Prostate gland (tissue), 2 donors: ENCODE results near the gene VWA8. TPM values are rescaled to one million over a fixed set of nuclear protein-coding genes. Genes with fewer than 3 reads are reported as not detected.

Source experiments
- DNase-seq: peaks from one replicate; pipeline ENCODE4 v3.0.0-alpha.2; 2019; ENCODE audit warnings: low spot score
- H3K27ac ChIP-seq, 2 donors: fragments of 200-600 bp; sonication (generic); 2 replicates each; pipeline ENCODE4 v1.5.1; 2017 to 2019
- H3K27me3 ChIP-seq: fragments of 200-600 bp; sonication (generic); replicated peaks from 2 replicates; pipeline ENCODE4 v1.5.1; 2019; ENCODE audit not compliant: insufficient read depth
- H3K36me3 ChIP-seq, 2 donors: fragments of 200-600 bp; sonication (generic); 1 replicate in 1 of 2; 2 replicates in 1 of 2; pipeline versions ENCODE4 v1.5.1 to v1.8.1; 2017 to 2019
- H3K4me1 ChIP-seq: fragments of 200-600 bp; sonication (generic); replicated peaks from 2 replicates; pipeline ENCODE4 v1.5.1; 2019
- H3K4me3 ChIP-seq, 2 donors: fragments of 200-600 bp; sonication (generic); 2 replicates each; pipeline ENCODE4 v1.5.1; 2017 to 2019
- H3K9me3 ChIP-seq: fragments of 200-600 bp; sonication (generic); 2 replicates; pipeline ENCODE4 v1.5.1; 2017
- POLR2A ChIP-seq: fragments of 450-650 bp; IDR thresholded peaks from one replicate; pipeline ENCODE4 v1.6.1; 2016; ENCODE audit warnings: antibody characterized with exemption, mild to moderate bottlenecking
- POLR2AphosphoS5 ChIP-seq: sonication (generic); formaldehyde crosslinking; IDR thresholded peaks from one replicate; pipeline ENCODE4 v1.6.1; 2017; ENCODE audit warnings: antibody characterized with exemption
- WGBS: methylation state at CpG from one replicate; pipeline ENCODE4 v1.1.5; 2018; 5-methylcytosine and 5-hydroxymethylcytosine counted together
- intact Hi-C: fragments of 100-400 bp; cut with DNase I; formaldehyde crosslinking; loops from one replicate; pipeline ENCODE4 v1.14.2; 2022
- total RNA-seq, 2 donors: library from RNA; depleted of rRNA; stranded (reverse); fragments of >200 nt; gene quantifications; one replicate each; pipeline ENCODE4 v1.1.0, GENCODE V29; 2016
- TF ChIP-seq, protein P1 (sequence below), 4 experiments: fragments of 200-600 bp in 2 of 4; fragments of 450-650 bp in 2 of 4; sonication (generic) in 2 of 4; IDR thresholded peaks; 1 replicate in 3 of 4; 2 replicates in 1 of 4; pipeline ENCODE4 v1.5.1; 2016 to 2019; ENCODE audit warnings: antibody characterized with exemption in 4 of 4, mild to moderate bottlenecking in 2 of 4, moderate library complexity in 2 of 4

The VWA8 gene
- total RNA-seq, 2 donors from 2014 or later, result 18.1 to 21.8 TPM

DNA sequence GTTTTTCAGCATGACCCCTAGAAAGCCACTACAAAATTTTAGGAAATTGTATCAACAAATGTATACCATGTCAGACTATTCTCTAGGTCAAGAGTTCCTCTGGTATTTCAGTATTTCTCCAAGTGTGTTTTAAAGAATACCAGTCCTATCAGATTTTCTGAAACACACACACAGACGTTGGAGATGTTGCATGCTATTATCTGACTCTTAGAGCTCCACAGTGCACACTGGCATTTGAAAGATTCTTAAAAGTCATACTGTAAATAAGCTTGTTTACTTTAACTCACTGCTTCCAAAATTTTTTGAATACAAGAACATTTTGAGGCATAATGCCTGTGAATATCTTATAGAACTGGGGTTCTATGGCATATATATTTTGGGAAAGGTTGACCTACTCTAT is 33.8 kb upstream of the VWA8 start:
- intact Hi-C loops, result no loop called here
- TF ChIP-seq POLR2A (no peak), POLR2AphosphoS5 (no peak)
- TF ChIP-seq, protein P1, sequence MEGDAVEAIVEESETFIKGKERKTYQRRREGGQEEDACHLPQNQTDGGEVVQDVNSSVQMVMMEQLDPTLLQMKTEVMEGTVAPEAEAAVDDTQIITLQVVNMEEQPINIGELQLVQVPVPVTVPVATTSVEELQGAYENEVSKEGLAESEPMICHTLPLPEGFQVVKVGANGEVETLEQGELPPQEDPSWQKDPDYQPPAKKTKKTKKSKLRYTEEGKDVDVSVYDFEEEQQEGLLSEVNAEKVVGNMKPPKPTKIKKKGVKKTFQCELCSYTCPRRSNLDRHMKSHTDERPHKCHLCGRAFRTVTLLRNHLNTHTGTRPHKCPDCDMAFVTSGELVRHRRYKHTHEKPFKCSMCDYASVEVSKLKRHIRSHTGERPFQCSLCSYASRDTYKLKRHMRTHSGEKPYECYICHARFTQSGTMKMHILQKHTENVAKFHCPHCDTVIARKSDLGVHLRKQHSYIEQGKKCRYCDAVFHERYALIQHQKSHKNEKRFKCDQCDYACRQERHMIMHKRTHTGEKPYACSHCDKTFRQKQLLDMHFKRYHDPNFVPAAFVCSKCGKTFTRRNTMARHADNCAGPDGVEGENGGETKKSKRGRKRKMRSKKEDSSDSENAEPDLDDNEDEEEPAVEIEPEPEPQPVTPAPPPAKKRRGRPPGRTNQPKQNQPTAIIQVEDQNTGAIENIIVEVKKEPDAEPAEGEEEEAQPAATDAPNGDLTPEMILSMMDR (IDR thresholded peaks at IDR 0.05), result no peak
- 53% methylated on average over 1 of the region's 1 CpG for WGBS
- no peak overlapping the region for H3K4me3 ChIP-seq
- H3K4me1 ChIP-seq, result no peaks in the 10 kb centered on the region
- DNase-seq, result no peak
- no peaks in the 10 kb centered on the region for H3K36me3 ChIP-seq
- no peak overlapping the region for H3K27ac ChIP-seq
- no peaks in the 10 kb centered on the region for H3K9me3 ChIP-seq
- H3K27me3 ChIP-seq, result no peaks in the 10 kb centered on the region

DNA sequence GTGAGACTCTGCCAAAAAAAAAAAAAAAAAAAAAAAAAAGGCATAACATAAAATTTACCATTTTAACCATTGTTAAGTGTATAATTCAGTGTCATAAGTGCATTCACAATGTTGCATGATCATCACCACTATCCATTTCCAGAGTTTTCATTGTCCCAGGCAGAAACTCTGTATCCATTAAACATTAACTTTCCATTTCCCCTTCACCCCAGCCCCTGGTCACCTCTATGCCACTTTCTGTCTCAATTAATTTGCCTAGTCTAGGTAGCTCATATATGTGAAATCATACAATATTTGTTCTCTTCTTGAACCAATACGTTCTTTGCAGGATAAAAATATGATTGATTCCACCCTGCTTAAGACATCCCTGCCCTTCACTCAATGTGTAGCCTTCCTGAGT is 31.0 kb upstream of the VWA8 start:
- DNase-seq, result no peak
- intact Hi-C loops, result no loop called here
- H3K4me3 ChIP-seq, result no peak overlapping the region
- no peaks in the 10 kb centered on the region for H3K27me3 ChIP-seq
- H3K4me1 ChIP-seq, result no peaks in the 10 kb centered on the region
- no peaks in the 10 kb centered on the region for H3K36me3 ChIP-seq
- TF ChIP-seq, protein P1 (IDR thresholded peaks at IDR 0.05), result no peak
- no peak for TF ChIP-seq POLR2AphosphoS5
- WGBS, result 77% methylated on average over 1 of the region's 1 CpG
- H3K27ac ChIP-seq, result no peak overlapping the region
- H3K9me3 ChIP-seq, result no peaks in the 10 kb centered on the region

DNA sequence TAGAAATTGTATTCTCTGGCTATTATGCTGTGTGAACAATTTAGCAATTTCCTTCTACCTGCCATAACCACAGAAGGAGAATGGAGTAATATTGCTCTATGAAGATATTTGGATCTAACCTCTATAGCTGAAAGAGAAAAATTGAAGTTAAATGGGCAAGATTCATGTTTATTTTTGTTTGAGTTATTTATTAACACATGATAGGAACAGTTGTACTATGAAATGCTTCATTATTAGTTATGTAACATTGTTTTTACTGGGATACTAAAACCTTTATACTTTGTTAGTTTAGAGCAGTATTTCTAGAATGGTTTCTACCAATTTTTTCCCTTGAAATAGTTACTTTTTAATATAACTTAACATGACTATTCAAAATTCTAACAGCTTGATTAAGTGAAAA is 27.3 kb upstream of the VWA8 start:
- intact Hi-C loops, result no loop called here
- TF ChIP-seq, protein P1 (IDR thresholded peaks at IDR 0.05), result no peak
- TF ChIP-seq POLR2A (no peak), POLR2AphosphoS5 (no peak)
- no peaks in the 10 kb centered on the region for H3K36me3 ChIP-seq

DNA sequence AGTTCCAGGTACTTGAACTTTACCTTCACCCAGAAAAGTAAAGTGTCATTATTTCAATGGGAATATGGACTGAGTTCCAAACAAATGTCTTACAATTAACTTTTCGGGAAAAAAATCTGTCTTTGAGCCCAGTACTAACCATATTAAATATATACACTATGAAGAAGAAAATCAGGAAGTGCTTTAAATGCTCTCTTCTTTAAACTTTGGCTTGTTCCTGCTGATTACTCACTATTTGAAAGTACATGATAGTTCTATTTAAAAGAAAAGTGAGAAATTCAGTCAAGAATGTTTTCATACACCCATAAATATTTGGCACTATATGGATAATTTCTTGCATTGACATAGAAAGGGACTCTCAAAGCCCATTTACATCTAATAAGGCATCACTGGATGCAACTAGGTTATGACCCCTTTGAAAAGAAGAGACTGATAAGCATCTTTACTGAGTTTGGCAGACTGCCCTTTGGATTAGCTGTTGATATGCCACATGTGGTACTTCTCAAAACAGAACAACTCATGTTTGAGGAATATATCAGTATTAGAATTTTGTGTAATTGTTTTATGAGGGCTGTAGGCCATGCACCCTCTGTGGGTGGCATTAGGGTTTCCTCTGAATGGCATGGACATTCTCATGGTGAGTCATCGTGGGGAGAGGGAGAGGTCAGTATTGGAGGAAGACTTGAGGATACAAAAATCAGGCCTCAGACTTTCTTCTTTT is 25.0 kb upstream of the VWA8 start:
- Histone ChIP-seq H3K27me3 (no peaks in the 10 kb centered on the region), H3K36me3 (no peaks in the 10 kb centered on the region), H3K27ac (no peak overlapping the region), H3K9me3 (no peaks in the 10 kb centered on the region), H3K4me1 (no peaks in the 10 kb centered on the region), H3K4me3 (no peak overlapping the region)
- TF ChIP-seq POLR2A (no peak), POLR2AphosphoS5 (no peak)
- TF ChIP-seq, protein P1 (IDR thresholded peaks at IDR 0.05), result no peak
- WGBS, result 49% methylated on average over 2 of the region's 2 CpGs
- no peak for DNase-seq
- intact Hi-C loops, result no loop called here

More for the DNA sequence above, 27.3 kb upstream of the VWA8 start:
- H3K4me3 ChIP-seq, result no peak overlapping the region
- no peaks in the 10 kb centered on the region for H3K4me1 ChIP-seq
- no peaks in the 10 kb centered on the region for H3K9me3 ChIP-seq
- no peak for DNase-seq
- H3K27ac ChIP-seq, result no peak overlapping the region
- H3K27me3 ChIP-seq, result no peaks in the 10 kb centered on the region
